HEK293 (cell line): ENCODE measurements around the gene LANCL2.
A peak's percentile ranks its signal among the peaks of the same experiment; 100 is the strongest.

ENCODE experiments used
- ATF2 ChIP-seq: fragments of 450-650 bp; formaldehyde crosslinking; IDR thresholded peaks from 2 replicates; pipeline ENCODE4 v1.5.1; 2016; ENCODE audit warnings: missing biosample characterization, missing genetic modification characterization, low read depth
- BCL11B ChIP-seq: fragments of 450-650 bp; formaldehyde crosslinking; IDR thresholded peaks from 2 replicates; pipeline ENCODE4 v1.5.1; 2016; ENCODE audit warnings: low read depth, missing biosample characterization, missing genetic modification characterization
- CTCF ChIP-seq: fragments of 450-650 bp; formaldehyde crosslinking; IDR thresholded peaks from 2 replicates; pipeline ENCODE4 v1.5.1; 2016; ENCODE audit warnings: missing biosample characterization, missing genetic modification characterization
- GLIS2 ChIP-seq: fragments of 450-650 bp; formaldehyde crosslinking; IDR thresholded peaks from 2 replicates; pipeline ENCODE4 v1.5.1; 2016; ENCODE audit warnings: missing biosample characterization, missing genetic modification characterization
- KLF1 ChIP-seq: fragments of 450-650 bp; formaldehyde crosslinking; IDR thresholded peaks from 2 replicates; pipeline ENCODE4 v1.5.1; 2016; ENCODE audit warnings: missing biosample characterization, missing genetic modification characterization
- KLF10 ChIP-seq: fragments of 450-650 bp; IDR thresholded peaks from 2 replicates; pipeline ENCODE4 v1.5.1; 2018; ENCODE audit warnings: missing biosample characterization, mild to moderate bottlenecking, missing genetic modification characterization
- KLF17 ChIP-seq: fragments of 450-650 bp; formaldehyde crosslinking; IDR thresholded peaks from 2 replicates; pipeline ENCODE4 v1.5.1; 2016; ENCODE audit warnings: missing biosample characterization, missing genetic modification characterization
- MYNN ChIP-seq: fragments of 450-650 bp; formaldehyde crosslinking; IDR thresholded peaks from 2 replicates; pipeline ENCODE4 v1.5.1; 2016; ENCODE audit warnings: missing biosample characterization, missing genetic modification characterization, borderline replicate concordance
- PRDM10 ChIP-seq: fragments of 450-650 bp; formaldehyde crosslinking; IDR thresholded peaks from 2 replicates; pipeline ENCODE4 v1.5.1; 2016; ENCODE audit warnings: missing biosample characterization, missing genetic modification characterization
- SCRT1 ChIP-seq: fragments of 450-650 bp; formaldehyde crosslinking; IDR thresholded peaks from 2 replicates; pipeline ENCODE4 v1.5.1; 2016; ENCODE audit warnings: missing biosample characterization, missing genetic modification characterization, borderline replicate concordance
- WT1 ChIP-seq: fragments of 450-650 bp; formaldehyde crosslinking; IDR thresholded peaks from 2 replicates; pipeline ENCODE4 v1.5.1; 2016; ENCODE audit warnings: missing biosample characterization, missing genetic modification characterization
- ZBTB20 ChIP-seq: fragments of 450-650 bp; formaldehyde crosslinking; IDR thresholded peaks from 2 replicates; pipeline ENCODE4 v1.5.1; 2016; ENCODE audit warnings: missing biosample characterization, missing genetic modification characterization
- ZBTB44 ChIP-seq: fragments of 450-650 bp; IDR thresholded peaks from 2 replicates; pipeline ENCODE4 v1.5.1; 2018; ENCODE audit warnings: missing biosample characterization, mild to moderate bottlenecking, missing genetic modification characterization
- ZFHX2 ChIP-seq: fragments of 450-650 bp; formaldehyde crosslinking; conservative IDR thresholded peaks from 2 replicates; pipeline ENCODE4 v1.5.1; 2016; ENCODE audit warnings: missing biosample characterization, missing genetic modification characterization
- ZFP37 ChIP-seq: fragments of 450-650 bp; formaldehyde crosslinking; IDR thresholded peaks from 2 replicates; pipeline ENCODE4 v1.5.1; 2016; ENCODE audit warnings: missing biosample characterization, missing genetic modification characterization
- ZNF19 ChIP-seq: fragments of 450-650 bp; formaldehyde crosslinking; IDR thresholded peaks from 2 replicates; pipeline ENCODE4; 2016; ENCODE audit warnings: missing biosample characterization, missing genetic modification characterization, low read depth
- ZNF2 ChIP-seq: fragments of 450-650 bp; formaldehyde crosslinking; IDR thresholded peaks from 2 replicates; pipeline ENCODE4 v1.5.1; 2016; ENCODE audit warnings: missing biosample characterization, missing genetic modification characterization
- ZNF24 ChIP-seq: fragments of 450-650 bp; formaldehyde crosslinking; IDR thresholded peaks from 2 replicates; pipeline ENCODE4 v1.5.1; 2016; ENCODE audit warnings: missing biosample characterization, missing genetic modification characterization
- ZNF514 ChIP-seq: fragments of 450-650 bp; formaldehyde crosslinking; IDR thresholded peaks from 2 replicates; pipeline ENCODE4 v1.5.1; 2016; ENCODE audit warnings: missing biosample characterization, missing genetic modification characterization
- ZNF561 ChIP-seq: fragments of 450-650 bp; IDR thresholded peaks from 2 replicates; pipeline ENCODE4 v1.5.1; 2018; ENCODE audit warnings: missing biosample characterization, missing genetic modification characterization, borderline replicate concordance
- ZNF629 ChIP-seq: fragments of 450-650 bp; formaldehyde crosslinking; IDR thresholded peaks from 2 replicates; pipeline ENCODE4 v1.5.1; 2017; ENCODE audit warnings: missing biosample characterization, missing genetic modification characterization
- ZNF660 ChIP-seq: fragments of 450-650 bp; IDR thresholded peaks from 2 replicates; pipeline ENCODE4 v1.5.1; 2018; ENCODE audit warnings: missing biosample characterization, mild to moderate bottlenecking, missing genetic modification characterization
- ZNF843 ChIP-seq: fragments of 450-650 bp; formaldehyde crosslinking; IDR thresholded peaks from 2 replicates; pipeline ENCODE4 v1.5.1; 2016; ENCODE audit warnings: missing biosample characterization, missing genetic modification characterization
- ZSCAN5A ChIP-seq: fragments of 450-650 bp; formaldehyde crosslinking; IDR thresholded peaks from 2 replicates; pipeline ENCODE4 v1.5.1; 2016; ENCODE audit warnings: missing biosample characterization, missing genetic modification characterization
- TF ChIP-seq, protein P1 (sequence below): fragments of 450-650 bp; formaldehyde crosslinking; IDR thresholded peaks from 2 replicates; pipeline ENCODE4 v1.5.1; 2016; ENCODE audit warnings: missing biosample characterization, missing genetic modification characterization

LANCL2 gene

DNA sequence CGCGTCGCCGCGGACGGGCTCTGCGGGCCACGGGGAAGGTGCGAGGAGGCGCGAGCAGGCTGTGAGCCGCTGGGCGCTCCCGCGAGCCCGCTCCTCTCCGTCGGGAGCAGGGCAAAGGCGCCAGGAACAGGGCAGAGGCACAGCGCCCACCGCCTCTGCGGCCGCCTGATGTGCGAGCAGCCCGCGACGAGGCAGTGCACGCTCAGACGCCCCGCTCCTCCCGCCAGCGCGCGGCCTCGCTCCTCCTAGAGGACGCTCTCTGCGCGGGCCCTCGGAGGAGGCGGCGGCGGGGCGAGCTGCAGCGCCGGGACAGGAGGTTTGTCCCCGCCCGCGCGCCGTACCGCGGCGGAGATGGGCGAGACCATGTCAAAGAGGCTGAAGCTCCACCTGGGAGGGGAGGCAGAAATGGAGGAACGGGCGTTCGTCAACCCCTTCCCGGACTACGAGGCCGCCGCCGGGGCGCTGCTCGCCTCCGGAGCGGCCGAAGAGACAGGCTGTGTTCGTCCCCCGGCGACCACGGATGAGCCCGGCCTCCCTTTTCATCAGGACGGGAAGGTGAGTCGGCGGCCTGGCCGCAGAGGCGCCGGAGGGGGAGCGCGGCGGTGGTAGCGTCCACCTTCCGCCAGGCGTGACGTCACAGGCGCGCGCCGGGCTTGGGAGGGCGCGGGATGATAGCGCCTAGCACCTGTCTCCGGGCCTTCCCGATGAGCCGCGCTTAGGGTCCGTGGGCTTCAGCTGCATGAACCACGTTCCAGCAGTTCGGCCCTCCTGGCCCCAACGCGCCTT is 731 bp downstream of the LANCL2 start (continued):
- peak; percentile 99 for TF ChIP-seq PRDM10
- no peak; the same call in none of the 2 replicates for TF ChIP-seq ZSCAN5A
- TF ChIP-seq, protein P1, sequence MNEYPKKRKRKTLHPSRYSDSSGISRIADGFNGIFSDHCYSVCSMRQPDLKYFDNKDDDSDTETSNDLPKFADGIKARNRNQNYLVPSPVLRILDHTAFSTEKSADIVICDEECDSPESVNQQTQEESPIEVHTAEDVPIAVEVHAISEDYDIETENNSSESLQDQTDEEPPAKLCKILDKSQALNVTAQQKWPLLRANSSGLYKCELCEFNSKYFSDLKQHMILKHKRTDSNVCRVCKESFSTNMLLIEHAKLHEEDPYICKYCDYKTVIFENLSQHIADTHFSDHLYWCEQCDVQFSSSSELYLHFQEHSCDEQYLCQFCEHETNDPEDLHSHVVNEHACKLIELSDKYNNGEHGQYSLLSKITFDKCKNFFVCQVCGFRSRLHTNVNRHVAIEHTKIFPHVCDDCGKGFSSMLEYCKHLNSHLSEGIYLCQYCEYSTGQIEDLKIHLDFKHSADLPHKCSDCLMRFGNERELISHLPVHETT, result 0 out of 2 replicates have a peak, but pooled peaks have one; percentile 53
- TF ChIP-seq ZNF514 (tag by site-specific recombination), result no peak
- TF ChIP-seq ZNF24 (tag by site-specific recombination), result peak; percentile 81; the same call in 1 of the 2 replicates
- peak; percentile 75; the same call in 1 of the 2 replicates for TF ChIP-seq ZNF2 (tag by site-specific recombination)
- peak; percentile 39 for TF ChIP-seq WT1 (tag by site-specific recombination)
- TF ChIP-seq ZNF843 (tag by site-specific recombination), result peak; percentile 23; the same call in 1 of the 2 replicates
- peak; percentile 84 for TF ChIP-seq ZNF561 (tag by site-specific recombination)
- peak; percentile 92; the same call in 1 of the 2 replicates for TF ChIP-seq ZFP37
- TF ChIP-seq ZBTB20 (tag by site-specific recombination), result peak; percentile 38; the same call in 1 of the 2 replicates
- TF ChIP-seq MYNN (tag by site-specific recombination), result 0 out of 2 replicates have a peak, but pooled peaks have one; percentile 39
- 0 out of 2 replicates have a peak, but pooled peaks have one; percentile 11 for TF ChIP-seq KLF10 (tag by site-specific recombination)
- no peak for TF ChIP-seq ZNF19 (tag by site-specific recombination)
- TF ChIP-seq ZNF660 (tag by site-specific recombination), result peak; percentile 42; the same call in 1 of the 2 replicates
- TF ChIP-seq CTCF (tag by site-specific recombination), result peak; percentile 90
- TF ChIP-seq ZBTB44 (tag by site-specific recombination), result no peak
- peak; percentile 28; the same call in 1 of the 2 replicates for TF ChIP-seq KLF1 (tag by site-specific recombination)
- no peak for TF ChIP-seq BCL11B
- TF ChIP-seq ATF2 (tag by site-specific recombination), result peak; percentile 90
- TF ChIP-seq SCRT1, result no peak
- peak; percentile 93 for TF ChIP-seq ZNF629 (tag by site-specific recombination)
- TF ChIP-seq GLIS2, result no peak
- TF ChIP-seq KLF17 (tag by site-specific recombination), result peak; percentile 92; the same call in 1 of the 2 replicates
- TF ChIP-seq ZFHX2 (tag by site-specific recombination), result peak; percentile 32; the same call in 1 of the 2 replicates
